ENCODE data around the gene ADRA2C. TPM values are rescaled to one million over a fixed set of nuclear protein-coding genes. Genes with fewer than 3 reads are reported as not detected.

The ADRA2C gene
- polyA plus RNA-seq, 1 experiment, result not detected

GRCh38 chr4:3740256-3740655 is 25.9 kb upstream of the ADRA2C start:
- peaks cover 21% of the 10 kb centered on the region for H3K27me3 ChIP-seq (ENCODE audit: control insufficient read depth, insufficient read depth, low read length)

GRCh38 chr4:3741217-3742011 is 24.8 kb upstream of the ADRA2C start:
- Histone ChIP-seq H3K4me3 (ENCODE audit: low read depth, low read length) (no peak overlapping the region), H3K9me3 (ENCODE audit: control insufficient read depth, insufficient read depth, low read length) (peaks cover 11% of the 10 kb centered on the region), H3K27ac (ENCODE audit: low read depth, low read length) (no peak overlapping the region), H3K27me3 (ENCODE audit: control insufficient read depth, insufficient read depth, low read length) (peaks cover 25% of the 10 kb centered on the region)
- CTCF ChIA-PET, result no interaction called here
- TF ChIP-seq CTCF (IDR thresholded peaks at IDR 0.05; ENCODE audit: low read depth, low read length), result no peak
- POLR2A ChIA-PET, result no interaction called here
- DNase-seq (ENCODE audit: low read depth, low spot score), result no peak

More at GRCh38 chr4:3740256-3740655, 25.9 kb upstream of the ADRA2C start:
- ChIA-PET CTCF (no interaction called here), POLR2A (no interaction called here)
- TF ChIP-seq CTCF (IDR thresholded peaks at IDR 0.05; ENCODE audit: low read depth, low read length), result no peak
- no peak for DNase-seq (ENCODE audit: low read depth, low spot score)
- no peak overlapping the region for H3K4me3 ChIP-seq (ENCODE audit: low read depth, low read length)
- H3K27ac ChIP-seq (ENCODE audit: low read depth, low read length), result no peak overlapping the region
- peaks cover 8% of the 10 kb centered on the region for H3K9me3 ChIP-seq (ENCODE audit: control insufficient read depth, insufficient read depth, low read length)

- H3K27me3 ChIP-seq (ENCODE audit: control insufficient read depth, insufficient read depth, low read length), result peaks cover 31% of the 10 kb centered on the region
- peaks cover 11% of the 10 kb centered on the region for H3K9me3 ChIP-seq (ENCODE audit: control insufficient read depth, insufficient read depth, low read length)
- no peak for TF ChIP-seq CTCF (IDR thresholded peaks at IDR 0.05; ENCODE audit: low read depth, low read length)
- no peak for DNase-seq (ENCODE audit: low read depth, low spot score)
- ChIA-PET POLR2A (no interaction called here), CTCF (no interaction called here)
- H3K27ac ChIP-seq (ENCODE audit: low read depth, low read length), result no peak overlapping the region
- H3K4me3 ChIP-seq (ENCODE audit: low read depth, low read length), result no peak overlapping the region
Observed at GRCh38 chr4:3742610-3743009, 23.6 kb upstream of the ADRA2C start.

GRCh38 chr4:3744232-3744631 is 22.0 kb upstream of the ADRA2C start:
- peaks cover 43% of the 10 kb centered on the region for H3K27me3 ChIP-seq (ENCODE audit: control insufficient read depth, insufficient read depth, low read length)

More at GRCh38 chr4:3744232-3744631, 22.0 kb upstream of the ADRA2C start:
- CTCF ChIA-PET, result no interaction called here
- POLR2A ChIA-PET, result no interaction called here
- no peak overlapping the region for H3K27ac ChIP-seq (ENCODE audit: low read depth, low read length)
- peaks cover 11% of the 10 kb centered on the region for H3K9me3 ChIP-seq (ENCODE audit: control insufficient read depth, insufficient read depth, low read length)
- no peak overlapping the region for H3K4me3 ChIP-seq (ENCODE audit: low read depth, low read length)
- no peak for TF ChIP-seq CTCF (IDR thresholded peaks at IDR 0.05; ENCODE audit: low read depth, low read length)
- no peak for DNase-seq (ENCODE audit: low read depth, low spot score)

All from AG04450 (cell line).